ENCODE data around the gene CPLANE2. TPM values are rescaled to one million over a fixed set of nuclear protein-coding genes. Genes with fewer than 3 reads are reported as not detected.

CPLANE2 gene
- total RNA-seq, 2 experiments from 2014 or later, result 11.6 to 15.4 TPM

DNA sequence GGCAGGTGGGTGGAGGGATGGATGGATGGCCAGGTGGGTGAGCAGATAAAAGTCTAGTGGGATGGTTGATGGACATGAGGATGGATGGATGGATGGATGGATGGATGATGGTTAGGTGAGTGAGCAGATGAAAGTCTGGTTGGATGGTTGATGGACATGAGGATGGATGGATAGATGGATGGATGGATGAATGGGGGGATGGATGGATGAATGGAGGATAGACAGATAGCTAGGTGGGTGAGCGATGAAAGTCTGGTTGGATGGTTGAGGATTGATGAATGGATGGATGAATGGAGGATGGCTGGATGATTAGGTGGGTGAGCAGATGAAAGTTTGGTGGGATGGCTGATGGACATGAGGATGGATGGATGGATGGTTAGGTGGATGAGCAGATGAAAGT is 15.5 kb downstream of the CPLANE2 start:
- Histone ChIP-seq H3K36me3 (ENCODE audit: insufficient read depth, low read length) (no peaks in the 10 kb centered on the region), H3K79me2 (ENCODE audit: insufficient read depth, low read depth, low read length) (no peaks in the 10 kb centered on the region), H3K4me3 (ENCODE audit: low read depth, low read length, poor library complexity, severe bottlenecking) (no peak overlapping the region), H4K20me1 (ENCODE audit: insufficient read depth, low read length) (no peaks in the 10 kb centered on the region), H2AFZ (ENCODE audit: low read length) (no peak overlapping the region), H3K27ac (ENCODE audit: low read depth, low read length, poor library complexity, severe bottlenecking) (no peak overlapping the region), H3K9me2 (ENCODE audit: insufficient read depth, low read length) (no peaks in the 10 kb centered on the region), H3K4me2 (ENCODE audit: low read length) (no peak overlapping the region), H3K4me1 (ENCODE audit: insufficient read depth, low read length, poor library complexity, severe bottlenecking) (peaks cover 12% of the 10 kb centered on the region), H3K9me3 (ENCODE audit: low read length) (no peaks in the 10 kb centered on the region)
- TF ChIP-seq, protein P1, sequence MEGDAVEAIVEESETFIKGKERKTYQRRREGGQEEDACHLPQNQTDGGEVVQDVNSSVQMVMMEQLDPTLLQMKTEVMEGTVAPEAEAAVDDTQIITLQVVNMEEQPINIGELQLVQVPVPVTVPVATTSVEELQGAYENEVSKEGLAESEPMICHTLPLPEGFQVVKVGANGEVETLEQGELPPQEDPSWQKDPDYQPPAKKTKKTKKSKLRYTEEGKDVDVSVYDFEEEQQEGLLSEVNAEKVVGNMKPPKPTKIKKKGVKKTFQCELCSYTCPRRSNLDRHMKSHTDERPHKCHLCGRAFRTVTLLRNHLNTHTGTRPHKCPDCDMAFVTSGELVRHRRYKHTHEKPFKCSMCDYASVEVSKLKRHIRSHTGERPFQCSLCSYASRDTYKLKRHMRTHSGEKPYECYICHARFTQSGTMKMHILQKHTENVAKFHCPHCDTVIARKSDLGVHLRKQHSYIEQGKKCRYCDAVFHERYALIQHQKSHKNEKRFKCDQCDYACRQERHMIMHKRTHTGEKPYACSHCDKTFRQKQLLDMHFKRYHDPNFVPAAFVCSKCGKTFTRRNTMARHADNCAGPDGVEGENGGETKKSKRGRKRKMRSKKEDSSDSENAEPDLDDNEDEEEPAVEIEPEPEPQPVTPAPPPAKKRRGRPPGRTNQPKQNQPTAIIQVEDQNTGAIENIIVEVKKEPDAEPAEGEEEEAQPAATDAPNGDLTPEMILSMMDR (conservative IDR thresholded peaks at IDR 0.05; ENCODE audit: low read length), result no peak
- no peak for TF ChIP-seq EZH2phosphoT487 (IDR thresholded peaks at IDR 0.05; ENCODE audit: borderline replicate concordance, low read depth, low read length)
- BruUV-seq (replicated peaks), result TSS peak; percentile 38
- ChIA-PET CTCF (ENCODE audit: unreplicated experiment) (no interaction called here), POLR2A (no interaction called here)
- intact Hi-C loops (cut with micrococcal nuclease; ENCODE audit: unreplicated experiment), result no loop called here
- no peak for DNase-seq (ENCODE audit: low spot score)

DNA sequence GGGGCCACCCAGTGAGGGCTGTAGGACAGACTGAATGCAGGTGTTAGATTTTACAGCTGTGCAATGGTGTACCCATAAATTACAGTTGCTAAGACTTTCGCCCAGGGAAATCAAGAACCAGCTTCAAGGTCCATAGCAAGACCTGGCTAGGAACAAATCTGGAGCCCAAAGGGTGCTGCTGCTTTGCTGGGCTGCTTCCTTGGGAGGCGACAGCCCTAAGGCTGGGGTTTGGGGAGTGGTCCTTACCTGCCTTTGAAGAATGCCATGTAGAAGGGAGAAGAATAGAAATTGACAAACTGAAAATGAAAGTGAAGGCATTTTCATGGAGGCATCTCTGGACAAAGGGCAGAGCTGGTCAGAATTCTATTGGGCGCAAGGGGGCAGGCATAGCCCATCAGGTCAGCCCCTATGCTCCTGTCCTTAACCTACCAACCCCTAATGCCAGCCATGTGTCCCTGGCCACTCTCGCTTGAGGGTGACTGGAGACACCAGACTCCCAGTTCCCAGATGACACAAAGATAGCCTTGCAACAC is 16.9 kb downstream of the CPLANE2 start:
- Histone ChIP-seq H3K4me2 (ENCODE audit: low read length) (no peak overlapping the region), H3K36me3 (ENCODE audit: insufficient read depth, low read length) (no peaks in the 10 kb centered on the region), H3K9me3 (ENCODE audit: low read length) (no peaks in the 10 kb centered on the region), H2AFZ (ENCODE audit: low read length) (0 out of 2 replicates have a peak overlapping the region, but pooled peaks have one; percentile 27), H3K4me1 (ENCODE audit: insufficient read depth, low read length, poor library complexity, severe bottlenecking) (peaks cover 16% of the 10 kb centered on the region), H3K4me3 (ENCODE audit: low read depth, low read length, poor library complexity, severe bottlenecking) (no peak overlapping the region), H3K79me2 (ENCODE audit: insufficient read depth, low read depth, low read length) (no peaks in the 10 kb centered on the region), H4K20me1 (ENCODE audit: insufficient read depth, low read length) (no peaks in the 10 kb centered on the region), H3K9me2 (ENCODE audit: insufficient read depth, low read length) (no peaks in the 10 kb centered on the region), H3K27ac (ENCODE audit: low read depth, low read length, poor library complexity, severe bottlenecking) (no peak overlapping the region)
- CTCF ChIA-PET (ENCODE audit: unreplicated experiment), result no interaction called here
- no peak for TF ChIP-seq EZH2phosphoT487 (IDR thresholded peaks at IDR 0.05; ENCODE audit: borderline replicate concordance, low read depth, low read length)
- TF ChIP-seq, protein P1 (conservative IDR thresholded peaks at IDR 0.05; ENCODE audit: low read length), result no peak
- intact Hi-C loops (cut with micrococcal nuclease; ENCODE audit: unreplicated experiment), result no loop called here
- BruUV-seq (replicated peaks), result no TSS peak
- DNase-seq (ENCODE audit: low spot score), result no peak
- POLR2A ChIA-PET, result interaction anchor here (1.2 kb wide), 1 partner anchor 154 kb away, joined by 3 read pairs; no protein-coding TSS in a partner anchor

GRCh38 chr1:16218674-16219071 is 18.3 kb downstream of the CPLANE2 start:
- H3K9me2 ChIP-seq (ENCODE audit: insufficient read depth, low read length), result no peaks in the 10 kb centered on the region
- DNase-seq (ENCODE audit: low spot score), result no peak
- H4K20me1 ChIP-seq (ENCODE audit: insufficient read depth, low read length), result no peaks in the 10 kb centered on the region
- H3K9me3 ChIP-seq (ENCODE audit: low read length), result no peaks in the 10 kb centered on the region
- H3K79me2 ChIP-seq (ENCODE audit: insufficient read depth, low read depth, low read length), result no peaks in the 10 kb centered on the region
- no peak overlapping the region for H3K4me3 ChIP-seq (ENCODE audit: low read depth, low read length, poor library complexity, severe bottlenecking)
- peaks cover 16% of the 10 kb centered on the region for H3K4me1 ChIP-seq (ENCODE audit: insufficient read depth, low read length, poor library complexity, severe bottlenecking)
- no peak overlapping the region for H2AFZ ChIP-seq (ENCODE audit: low read length)
- no peak overlapping the region for H3K27ac ChIP-seq (ENCODE audit: low read depth, low read length, poor library complexity, severe bottlenecking)
- H3K36me3 ChIP-seq (ENCODE audit: insufficient read depth, low read length), result no peaks in the 10 kb centered on the region
- POLR2A ChIA-PET, result no interaction called here
- CTCF ChIA-PET (ENCODE audit: unreplicated experiment), result interaction anchor here (0.6 kb wide), 1 partner anchor 119 kb away, joined by 3 read pairs; no protein-coding TSS in a partner anchor
- TF ChIP-seq EZH2phosphoT487 (IDR thresholded peaks at IDR 0.05; ENCODE audit: borderline replicate concordance, low read depth, low read length), result no peak
- TF ChIP-seq, protein P1 (conservative IDR thresholded peaks at IDR 0.05; ENCODE audit: low read length), result no peak
- H3K4me2 ChIP-seq (ENCODE audit: low read length), result no peak overlapping the region
- BruUV-seq (replicated peaks), result no TSS peak
- intact Hi-C loops (cut with micrococcal nuclease; ENCODE audit: unreplicated experiment), result no loop called here

Measured in OCI-LY7 (cell line).